UCSD-AML1 (cell line): ENCODE data around the gene VCX3A.
"Not testable (repeated sequence)": the region's sequence is repeated elsewhere in the genome, so short reads cannot be mapped to it uniquely, and the experiment has no call there.

Experiments
- DNase-seq: peaks from one replicate; lab custom pipeline; 2025; ENCODE audit not compliant: unreplicated experiment; lab: John Stamatoyannopoulos, UW

Gene VCX3A

DNA sequence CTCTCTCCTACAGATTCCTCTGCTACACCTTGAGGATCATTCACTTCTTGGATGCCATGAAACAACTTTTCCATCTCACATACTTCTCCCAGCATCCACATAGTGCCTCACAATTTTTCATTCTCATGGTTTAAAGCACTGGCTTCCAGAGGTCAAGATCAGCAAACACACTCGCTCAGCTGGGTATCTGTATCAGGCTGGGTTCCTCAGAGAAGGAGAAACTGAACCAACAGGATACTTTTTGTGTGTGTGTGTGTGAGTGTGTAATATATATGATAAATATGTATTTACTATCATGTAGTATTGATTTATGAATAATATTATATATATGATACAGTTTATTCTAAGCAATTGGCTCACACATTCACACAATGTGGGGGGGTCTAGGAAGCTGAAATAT, at the start of gene VCX3A:
Gene VCX3A (minus strand): TSS at position 101 of the 400 bp plus-strand sequence. CDS start 621 bp downstream, outside the sequence.
- not testable (repeated sequence) for DNase-seq

DNA sequence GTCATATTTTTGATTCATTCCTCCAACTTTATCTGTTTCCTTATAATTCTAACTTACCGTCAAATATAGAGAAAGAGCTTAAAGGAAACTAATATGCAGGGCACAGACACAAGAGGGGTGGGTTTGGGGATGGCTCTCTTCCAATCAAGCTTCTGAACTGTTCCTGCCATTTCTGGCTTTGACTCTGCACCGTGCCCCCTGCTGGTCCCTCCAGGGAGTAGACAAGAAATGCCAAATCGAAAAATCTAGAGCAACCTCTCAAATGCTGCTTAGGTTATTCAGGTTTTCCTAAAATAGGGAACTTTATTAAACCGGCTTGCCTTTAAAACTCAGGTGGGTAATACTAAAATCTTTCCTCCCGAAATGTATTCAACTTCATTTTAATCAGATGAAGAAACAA, 39.8 kb upstream of the VCX3A start:
- no peak for DNase-seq

DNA sequence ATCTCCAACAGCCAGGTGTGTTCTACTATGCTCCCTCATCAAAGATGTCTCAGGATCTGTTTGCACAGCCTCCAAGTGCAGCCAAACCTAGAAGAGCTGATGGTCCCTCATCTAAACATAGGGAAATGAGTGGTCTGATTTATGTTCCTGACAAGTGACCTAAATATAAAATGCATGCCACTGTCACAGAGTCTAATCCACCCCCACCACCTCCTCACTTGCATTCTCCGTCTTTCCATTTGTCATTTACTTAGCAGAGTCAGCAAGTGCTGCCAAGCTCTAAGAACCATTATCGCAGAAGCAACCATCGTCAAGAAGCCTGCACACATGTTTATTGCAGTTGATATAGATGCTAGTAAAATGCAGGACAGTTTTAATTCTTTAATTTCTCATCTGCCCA, 33.1 kb upstream of the VCX3A start:
- DNase-seq: no peak

DNA sequence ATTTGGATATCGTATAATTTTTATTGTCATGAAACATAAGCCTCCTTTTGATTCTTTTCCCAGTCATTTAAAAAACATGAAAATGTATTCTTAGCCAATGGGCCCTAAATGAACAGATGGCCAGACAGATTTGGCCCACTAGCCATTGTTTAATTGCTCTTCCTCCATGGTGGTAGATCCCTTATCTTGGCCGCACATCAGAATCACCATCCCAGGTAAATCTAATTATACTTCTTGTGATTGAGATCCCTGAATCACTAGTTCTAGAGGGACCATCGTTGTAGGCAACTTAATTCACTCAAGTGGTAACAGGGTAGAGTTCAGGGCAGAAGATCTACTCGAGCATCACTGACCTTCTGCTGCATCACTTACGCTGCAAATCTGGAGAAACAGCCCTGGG, 24.1 kb upstream of the VCX3A start:
- DNase-seq: no peak

DNA sequence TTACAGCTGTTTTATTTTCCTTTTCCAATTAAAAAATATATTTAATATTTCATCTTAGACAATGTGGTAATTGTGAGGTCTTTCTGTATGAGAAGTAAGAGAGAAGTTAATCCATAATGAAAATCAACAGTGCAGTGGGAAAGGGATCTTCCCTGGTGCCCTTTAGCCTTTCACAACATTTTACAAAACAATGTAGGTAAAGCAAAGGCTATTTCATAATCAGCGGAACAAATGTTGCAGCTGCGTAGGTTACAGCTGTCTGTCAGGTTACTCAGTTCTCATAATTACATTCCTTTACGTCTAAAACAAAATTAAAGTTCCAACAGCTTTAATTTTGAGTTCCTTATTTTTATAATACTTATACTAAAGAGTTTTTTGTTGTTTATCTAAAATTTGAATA, 22.8 kb upstream of the VCX3A start:
- DNase-seq: no peak

DNA sequence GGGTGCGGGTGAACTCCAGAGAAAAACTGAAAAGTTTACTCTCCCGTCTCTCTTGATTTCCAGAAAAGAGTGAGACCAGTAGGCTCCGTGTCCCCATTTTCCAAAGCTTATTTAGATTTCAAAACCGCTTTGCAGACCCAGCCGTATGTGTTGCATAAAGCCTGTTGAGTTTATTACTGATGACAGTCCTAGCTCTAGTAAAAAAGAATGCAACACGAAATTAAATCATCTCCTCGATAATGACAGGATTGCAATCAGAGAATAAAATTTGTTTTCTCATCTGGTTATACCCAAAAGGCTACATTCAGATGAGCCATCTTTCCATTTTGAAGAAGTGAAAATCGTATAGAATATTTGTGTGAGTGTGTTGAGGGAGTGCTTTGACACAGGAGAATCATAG, 16.1 kb upstream of the VCX3A start:
- no peak for DNase-seq

DNA sequence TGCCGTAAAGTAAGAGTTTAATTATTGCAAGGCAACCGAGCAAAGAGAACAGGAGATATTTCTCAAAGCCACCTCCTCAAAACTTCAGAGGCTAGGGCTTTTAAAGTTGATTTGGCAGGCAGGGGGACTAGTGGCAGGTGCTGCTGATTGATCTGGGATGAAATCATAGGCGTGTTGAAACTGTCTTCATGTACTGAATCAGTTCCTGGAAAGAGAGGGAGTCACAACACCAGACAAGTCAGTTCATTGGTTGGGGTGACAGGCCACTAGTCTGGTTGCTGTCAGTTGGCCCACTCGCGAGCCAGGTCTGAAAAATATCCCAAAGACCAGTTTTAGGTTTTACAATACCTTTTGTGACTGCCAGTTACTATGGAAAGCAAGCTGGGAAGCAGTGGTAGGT, 10.8 kb upstream of the VCX3A start:
- no peak for DNase-seq

DNA sequence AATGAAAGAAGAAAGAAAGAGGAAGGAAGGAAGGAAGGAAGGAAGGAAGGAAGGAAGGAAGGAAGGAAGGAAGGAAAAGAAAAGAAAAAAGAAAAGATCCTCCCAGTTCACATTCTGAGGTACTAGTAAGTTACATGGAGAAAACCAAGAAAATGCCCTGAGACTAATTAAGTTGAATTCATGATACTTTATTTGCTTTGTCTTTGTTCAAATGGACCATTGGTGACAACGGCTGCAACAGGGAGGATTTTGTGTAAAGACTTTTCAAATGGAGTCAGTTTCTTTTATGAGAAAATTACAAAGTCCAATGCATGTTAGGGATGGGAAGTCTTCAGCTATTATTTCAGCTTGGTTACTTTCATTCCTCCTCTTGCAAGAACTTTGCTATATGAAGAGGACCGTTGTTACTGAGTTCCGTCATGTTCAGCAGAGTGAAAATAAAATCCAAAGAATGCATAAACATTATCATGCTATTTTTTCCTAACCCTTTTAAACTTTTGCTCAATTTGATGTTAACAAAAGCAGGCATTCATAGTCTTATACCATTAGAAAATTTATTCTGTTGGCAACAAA, 8.3 kb downstream of the VCX3A start:
- DNase-seq: no peak

DNA sequence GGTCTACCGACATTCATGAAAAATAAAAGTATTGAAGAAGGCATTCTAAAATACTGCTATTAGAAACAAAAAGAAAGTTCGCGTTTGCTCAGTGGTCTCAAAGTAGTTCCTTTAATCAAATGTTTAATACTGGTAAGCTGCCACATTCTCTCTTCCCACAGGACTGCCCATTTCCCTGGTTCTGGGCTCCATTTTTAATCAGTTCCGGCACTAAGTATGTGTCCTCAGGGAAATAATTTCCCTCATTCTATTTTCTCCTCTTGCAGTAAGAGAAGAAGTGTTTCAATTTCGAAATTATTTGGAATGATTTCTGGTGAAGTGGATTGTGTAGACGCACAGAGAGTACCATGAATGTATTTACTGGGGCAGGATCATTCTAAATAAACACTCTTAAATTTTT, 17.5 kb downstream of the VCX3A start:
- DNase-seq: no peak

DNA sequence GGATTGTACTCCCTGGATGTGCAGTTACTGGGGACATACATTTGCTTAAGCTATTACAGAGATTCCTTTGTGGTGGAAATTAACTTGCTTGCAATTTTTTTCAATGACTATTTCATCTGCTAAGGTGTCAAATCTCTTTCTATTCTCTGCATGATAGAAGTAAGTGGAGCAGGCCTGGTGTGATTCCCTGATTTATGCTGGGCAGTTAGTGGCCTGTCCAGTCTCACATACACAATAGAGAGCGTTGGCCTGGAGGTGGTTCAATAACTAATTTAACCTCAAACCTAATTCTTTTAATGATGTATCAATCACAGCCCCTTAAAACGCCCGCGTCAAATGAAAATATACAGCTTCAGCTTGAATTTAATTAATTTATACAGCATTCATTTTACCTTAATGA, 28.5 kb downstream of the VCX3A start:
- DNase-seq: no peak

DNA sequence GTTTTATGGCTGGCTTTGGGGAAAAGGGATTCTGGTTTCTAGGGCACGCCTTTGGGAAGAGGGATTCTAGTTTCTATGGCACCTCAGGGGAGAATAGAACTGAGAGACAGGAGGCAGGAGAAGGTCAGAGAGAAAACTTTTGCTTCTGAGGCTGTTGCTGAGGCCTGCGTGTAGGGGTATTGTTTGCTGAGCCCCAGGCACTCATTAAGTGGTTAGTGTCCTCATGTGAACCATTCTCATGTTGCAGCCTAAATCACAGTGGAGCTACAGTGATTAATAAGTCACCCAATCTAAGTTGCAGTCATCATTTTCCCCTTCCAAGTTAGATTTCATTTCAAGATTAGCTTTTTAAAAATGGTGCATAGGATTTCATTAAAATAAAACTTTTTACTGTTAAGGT, 29.0 kb downstream of the VCX3A start:
- no peak for DNase-seq

DNA sequence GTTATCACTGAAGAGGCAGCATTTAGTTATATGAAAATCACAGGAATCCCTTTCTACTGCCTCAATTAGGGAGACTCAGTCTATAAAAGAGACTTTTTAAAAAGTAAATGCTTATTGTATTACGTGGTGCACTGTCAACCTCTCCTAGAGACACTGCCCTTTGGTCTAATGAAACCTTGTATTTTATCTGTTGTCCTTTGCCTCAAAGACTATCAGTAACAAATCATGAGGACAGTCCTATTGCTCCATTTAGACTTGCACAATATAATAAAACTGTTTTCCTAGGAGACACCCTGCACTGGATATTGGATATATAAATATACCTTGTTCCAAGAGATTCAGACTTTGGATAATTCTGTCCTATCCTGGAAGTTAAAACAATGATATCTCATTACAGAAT, 34.2 kb downstream of the VCX3A start:
- DNase-seq: no peak

DNA sequence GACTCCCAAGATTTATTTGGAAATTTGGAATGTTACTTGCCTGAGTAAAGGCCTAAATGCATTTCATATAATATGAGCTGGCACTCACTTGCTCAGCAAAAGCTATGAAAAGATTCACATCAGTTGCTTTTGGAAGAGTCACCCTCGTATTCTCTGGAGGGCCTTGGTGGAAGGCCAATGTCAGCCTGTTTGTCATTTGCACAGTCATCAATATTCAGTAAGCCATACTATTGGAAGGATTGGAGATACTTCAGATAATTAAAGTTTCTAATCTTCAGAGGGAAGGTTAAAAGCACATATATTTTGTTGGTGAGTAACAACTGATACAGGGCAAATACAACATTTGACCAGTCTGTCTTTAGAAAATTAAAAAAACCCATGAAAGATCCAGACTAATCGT, 36.6 kb downstream of the VCX3A start:
- no peak for DNase-seq
